Melanocyte of skin (primary cell): ENCODE results near the gene RNF121. TPM values are rescaled to one million over a fixed set of nuclear protein-coding genes. Genes with fewer than 3 reads are reported as not detected.

Experiments
- total RNA-seq, 2 donors: library from RNA; depleted of rRNA; stranded (reverse); fragments of >200 nt; gene quantifications; 2 replicates each; pipeline ENCODE4 v1.2.3, GENCODE V29; 2012

The RNF121 gene
- total RNA-seq: 10 to 100 TPM; 16.5 to 21.6 TPM

DNA sequence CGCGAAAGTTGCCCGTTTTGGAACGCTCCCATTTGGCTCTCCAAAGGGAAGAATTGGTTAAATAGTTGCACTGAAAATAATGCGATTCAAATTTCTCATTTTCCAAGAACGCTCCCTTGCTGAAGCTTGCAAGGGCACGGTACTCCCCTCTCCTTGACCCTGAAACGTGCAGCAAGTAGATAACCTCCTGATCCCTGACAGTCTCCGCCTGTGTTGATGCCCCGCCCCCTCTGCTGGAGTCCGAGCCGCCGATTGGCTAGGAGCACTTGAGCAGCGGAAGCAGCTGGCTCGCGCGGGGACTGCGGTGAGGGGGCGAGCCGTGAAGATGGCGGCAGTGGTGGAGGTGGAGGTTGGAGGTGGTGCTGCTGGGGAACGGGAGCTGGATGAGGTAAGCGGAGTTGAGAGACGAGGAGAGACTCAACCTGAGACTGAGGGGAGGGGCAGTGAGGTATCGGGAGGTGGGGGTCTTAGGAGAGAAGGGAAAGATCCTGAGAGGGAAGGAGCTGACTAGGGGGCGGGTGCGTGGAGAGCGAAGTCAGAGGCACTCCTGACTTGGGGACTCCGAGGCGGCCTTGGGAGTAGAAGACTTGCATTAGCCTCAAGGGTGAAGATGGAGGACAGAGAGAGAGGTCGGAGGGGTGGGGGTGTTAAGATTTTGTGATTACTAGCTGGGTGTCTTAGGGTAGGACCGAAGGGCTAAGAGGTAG lies at the start of gene RNF121:
RNF121 (plus strand) TSS at position 310 of the 707 bp plus-strand sequence; CDS start at position 326, 16 bp downstream.

DNA sequence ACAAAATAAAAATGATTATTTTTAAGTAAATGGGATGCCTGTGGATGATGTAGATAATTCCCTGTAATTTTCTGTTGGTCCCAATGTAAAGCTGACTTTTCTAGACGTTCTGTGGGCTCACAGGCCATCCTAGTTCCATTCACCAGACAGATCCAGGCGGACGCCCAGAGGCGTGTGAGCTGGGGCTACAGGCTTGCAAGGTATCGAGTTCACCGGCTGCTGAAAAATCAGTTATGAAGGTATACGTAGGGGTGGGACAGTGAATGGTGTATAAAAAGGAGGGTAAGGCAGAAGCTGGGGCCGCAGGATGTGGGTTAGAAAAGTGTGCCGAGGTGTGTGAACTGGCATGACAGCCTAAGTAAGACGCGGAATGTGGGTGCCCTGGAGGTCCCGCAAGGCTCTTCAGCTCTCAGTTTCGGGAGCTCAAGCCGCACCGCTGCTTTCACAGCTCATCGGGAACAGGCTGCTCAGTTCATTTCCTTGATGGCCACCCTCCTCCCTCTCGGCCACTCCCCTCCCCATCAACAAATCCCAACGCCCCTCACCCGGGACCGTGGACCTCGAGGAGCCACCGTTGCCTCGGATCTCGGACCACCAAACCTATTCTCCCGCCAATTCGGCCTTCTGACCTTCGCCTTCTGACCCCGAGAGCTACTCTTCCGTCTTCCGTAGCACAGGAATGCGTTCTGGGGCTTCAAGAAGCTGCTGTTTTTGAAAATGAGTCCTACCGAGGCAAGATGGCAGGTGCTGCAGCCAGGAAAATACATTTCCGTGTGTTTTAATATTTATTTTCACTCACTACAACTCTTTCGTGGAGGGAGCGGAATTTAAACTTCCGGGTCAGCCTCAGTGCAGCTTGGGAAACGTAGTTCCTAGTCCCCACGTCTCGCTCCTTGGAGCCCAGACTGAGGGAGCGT lies 768 bp upstream of the RNF121 start, which contains the start of gene XNDC1N:
XNDC1N (minus strand) TSS at position 775 of the 917 bp plus-strand sequence. CDS start 5,241 bp downstream, outside the sequence.

DNA sequence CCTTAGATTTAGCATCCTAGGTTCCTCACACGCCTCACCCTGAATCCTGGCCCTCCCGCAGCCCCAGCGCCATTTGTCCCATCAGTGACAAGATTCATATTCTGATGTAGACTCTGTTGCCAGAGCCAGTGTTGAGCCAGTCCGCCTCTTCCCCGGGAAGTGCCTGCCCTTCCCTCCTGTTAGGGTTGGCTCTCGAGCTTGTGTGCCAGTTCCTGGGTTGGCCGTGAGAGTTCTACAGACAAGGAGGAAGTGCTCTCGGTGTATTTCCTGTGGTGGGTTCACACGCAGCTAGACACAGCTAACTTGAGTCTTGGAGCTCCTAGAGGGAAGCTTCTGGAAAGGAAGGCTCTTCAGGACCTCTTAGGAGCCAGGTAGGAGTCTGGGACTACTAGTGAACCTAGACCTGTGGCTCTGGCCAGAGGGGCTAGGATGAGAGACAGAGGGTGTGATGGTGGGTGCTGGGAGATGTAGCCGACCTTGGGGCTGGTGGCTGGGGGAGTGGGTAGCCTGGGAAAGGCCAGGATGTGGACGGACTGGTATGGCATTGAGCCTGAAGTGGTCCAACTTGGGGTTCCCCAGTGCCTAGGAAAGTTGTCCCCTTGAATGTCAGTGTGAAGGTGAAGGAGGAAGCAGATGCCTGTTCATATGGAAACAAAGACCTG lies 69.9 kb downstream of the RNF121 start, which contains the start of gene IL18BP:
IL18BP (plus strand) TSS at position 261 of the 662 bp plus-strand sequence. CDS start 1,076 bp downstream, outside the sequence.

Other genes with a start within 250 kb of the RNF121 start
- not detected for gene DEFB108B, start 95.8 kb upstream of the RNF121 start, total RNA-seq
- not detected for gene DEFB131B, start 50.6 kb upstream of the RNF121 start, total RNA-seq
- 1 to 10 TPM; 2.8 to 4.3 TPM for gene XNDC1N, start 452 bp upstream of the RNF121 start, total RNA-seq
- 1 to 10 TPM; 1.4 to 2.0 TPM for gene IL18BP, start 69.9 kb downstream of the RNF121 start, total RNA-seq
- 100 to 1,000 TPM; 100 to 103 TPM for gene NUMA1, start 151.5 kb downstream of the RNF121 start, total RNA-seq
- gene LRRC51, start 151.8 kb downstream of the RNF121 start, total RNA-seq: 1 to 10 TPM; 3.4 to 4.7 TPM
- 100 to 1,000 TPM; 131 to 157 TPM for gene LAMTOR1, start 174.3 kb downstream of the RNF121 start, total RNA-seq
- under 1 TPM in 1 of 2 donors, not detected in 1; under 0.01 TPM for gene TOMT, start 176.9 kb downstream of the RNF121 start, total RNA-seq
- gene ANAPC15, start 183.6 kb downstream of the RNF121 start, total RNA-seq: 10 to 100 TPM; 20.0 to 38.3 TPM
- gene FOLR3, start 206.7 kb downstream of the RNF121 start, total RNA-seq: not detected